IPS-18c (cell line): ENCODE data around the gene ADH4.
"Not testable (repeated sequence)": the region's sequence is repeated elsewhere in the genome, so short reads cannot be mapped to it uniquely, and the experiment has no call there.

Experiments
- H3K4me3 ChIP-seq: 2 replicates; pipeline ENCODE4 v1.7.0; 2013; ENCODE audit warnings: low read depth, mild to moderate bottlenecking, low read length, moderate library complexity; ENCODE audit not compliant: insufficient read depth
- H3K9me3 ChIP-seq: one replicate; pipeline ENCODE4 v1.6.1; 2013; ENCODE audit warnings: mild to moderate bottlenecking, low read length, moderate library complexity; ENCODE audit not compliant: control insufficient read depth, insufficient read depth

The ADH4 gene

GRCh38 chr4:99144070-99144469 lies at the start of gene ADH4:
TSS of gene ADH4 (minus strand) at chr4:99144297. CDS start at chr4:99144222, 75 bp downstream.
- Histone ChIP-seq H3K4me3 (no peak within 1 kb of the TSS), H3K9me3 (no peaks in the 10 kb centered on the region)

DNA sequence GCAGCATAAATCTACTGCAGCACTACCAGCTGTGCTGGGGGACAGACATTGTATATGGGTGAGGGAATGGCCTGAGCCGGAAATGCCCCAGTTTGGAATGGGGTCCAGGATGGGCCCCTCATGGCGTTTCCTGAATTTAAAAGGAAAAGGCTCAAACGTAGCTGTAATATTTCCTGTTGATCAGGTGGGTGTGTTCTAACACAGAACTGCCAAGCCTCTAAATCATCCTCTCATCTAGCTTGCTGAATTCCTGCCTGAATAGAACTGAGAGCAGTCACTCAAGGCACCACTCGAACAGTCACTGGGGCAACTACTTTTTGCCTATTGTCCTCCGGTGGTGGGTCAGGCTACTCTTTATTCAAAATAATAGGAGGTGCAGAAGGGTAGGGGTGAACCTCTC lies 46.2 kb upstream of the ADH4 start:
- no peaks in the 10 kb centered on the region for H3K9me3 ChIP-seq

GRCh38 chr4:99189900-99190299 lies 45.8 kb upstream of the ADH4 start:
- not testable (repeated sequence) for H3K4me3 ChIP-seq, H3K9me3 ChIP-seq

More for the DNA sequence above, 46.2 kb upstream of the ADH4 start:
- H3K4me3 ChIP-seq: no peak overlapping the region

DNA sequence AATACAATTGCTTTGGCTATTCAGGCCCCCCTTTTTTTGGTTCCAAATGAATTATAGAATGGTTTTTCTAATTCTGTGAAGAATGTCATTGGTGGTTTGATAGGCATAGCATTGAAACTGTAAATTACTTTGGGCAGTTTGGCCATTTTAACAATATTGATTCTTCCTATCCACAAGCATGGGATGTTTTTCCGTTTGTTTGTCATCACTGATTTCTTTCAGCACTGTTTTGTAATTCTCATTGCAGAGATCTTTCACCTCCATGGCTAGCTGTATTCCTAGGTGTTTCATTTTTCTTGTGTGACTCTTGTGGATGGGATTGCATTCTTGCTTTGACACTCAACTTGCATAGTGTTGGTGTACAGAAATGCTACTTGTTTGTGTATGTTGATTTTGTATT lies 41.9 kb upstream of the ADH4 start:
- no peaks in the 10 kb centered on the region for H3K9me3 ChIP-seq

GRCh38 chr4:99185581-99185980 lies 41.5 kb upstream of the ADH4 start:
- H3K9me3 ChIP-seq: no peaks in the 10 kb centered on the region
- no peak overlapping the region for H3K4me3 ChIP-seq

More for the DNA sequence above, 41.9 kb upstream of the ADH4 start:
- H3K4me3 ChIP-seq: no peak overlapping the region

GRCh38 chr4:99180382-99181070 lies 36.4 kb upstream of the ADH4 start:
- Histone ChIP-seq H3K4me3 (no peak overlapping the region), H3K9me3 (no peaks in the 10 kb centered on the region)

- Histone ChIP-seq H3K4me3 (no peak overlapping the region), H3K9me3 (no peaks in the 10 kb centered on the region)
Observed at GRCh38 chr4:99179626-99180025, 35.5 kb upstream of the ADH4 start.

- no peak overlapping the region for H3K4me3 ChIP-seq
- no peaks in the 10 kb centered on the region for H3K9me3 ChIP-seq
Observed at GRCh38 chr4:99179178-99179577, 35.1 kb upstream of the ADH4 start.

DNA sequence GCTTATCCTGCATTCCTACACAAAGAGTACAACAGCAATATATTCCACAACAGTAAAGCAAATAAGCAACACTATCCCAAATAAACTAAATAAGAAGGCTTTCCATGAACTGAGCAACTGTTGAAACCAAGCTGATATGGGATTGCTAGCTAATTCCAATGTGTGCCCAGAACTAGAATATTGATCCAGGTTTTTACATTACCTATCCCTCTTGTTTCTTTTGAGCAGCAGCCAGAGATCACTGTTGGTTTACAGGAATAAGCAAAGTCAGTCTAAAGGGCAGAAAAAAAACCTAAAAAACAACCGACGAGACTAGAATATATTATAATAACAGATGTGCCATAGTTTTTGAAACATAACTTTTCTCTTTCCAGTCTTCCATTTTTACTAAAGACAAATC lies 22.4 kb upstream of the ADH4 start:
- H3K4me3 ChIP-seq: no peak overlapping the region
- no peaks in the 10 kb centered on the region for H3K9me3 ChIP-seq

DNA sequence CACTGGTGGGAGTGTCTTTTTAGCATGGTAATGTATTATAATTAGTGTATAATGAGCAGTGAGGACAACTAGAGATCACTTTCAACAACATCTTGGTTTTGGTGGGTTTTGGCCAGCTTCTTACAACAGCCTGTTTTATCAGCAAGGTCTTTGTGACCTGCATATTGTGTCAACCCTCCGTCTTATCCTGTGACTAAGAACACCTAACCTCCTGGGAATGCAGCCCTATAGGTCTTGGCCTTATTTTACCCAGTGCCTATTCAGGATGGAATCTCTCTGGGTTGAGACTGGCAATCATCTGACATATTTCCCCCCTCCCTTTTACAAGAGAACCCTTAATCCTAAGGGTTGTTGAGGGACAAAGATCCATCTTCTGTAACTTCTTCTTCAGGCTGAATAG lies 21.9 kb upstream of the ADH4 start:
- no peaks in the 10 kb centered on the region for H3K9me3 ChIP-seq
- no peak overlapping the region for H3K4me3 ChIP-seq

GRCh38 chr4:99161373-99162099 lies 17.4 kb upstream of the ADH4 start:
- H3K4me3 ChIP-seq: no peak overlapping the region

DNA sequence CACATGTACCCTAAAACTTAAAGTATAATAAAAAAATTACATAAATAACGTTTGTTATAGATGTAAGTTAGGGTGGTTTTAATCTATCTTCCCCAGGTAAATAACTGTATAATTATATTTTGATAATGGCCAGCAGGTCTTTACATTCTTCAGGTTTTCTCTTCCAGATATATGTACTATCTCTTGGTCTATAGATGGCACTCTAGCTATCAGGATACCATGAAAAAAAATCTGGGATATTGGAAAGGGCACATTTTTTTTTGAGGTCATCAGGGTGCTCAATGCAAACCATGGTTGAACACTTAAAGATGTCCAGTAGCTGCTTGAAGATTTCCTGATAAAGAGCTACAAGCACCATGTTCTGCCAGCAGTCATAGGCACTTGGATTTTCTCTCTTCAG lies 15.6 kb upstream of the ADH4 start:
- no peak overlapping the region for H3K4me3 ChIP-seq
- H3K9me3 ChIP-seq: no peaks in the 10 kb centered on the region

More at GRCh38 chr4:99161373-99162099, 17.4 kb upstream of the ADH4 start:
- H3K9me3 ChIP-seq: no peaks in the 10 kb centered on the region

GRCh38 chr4:99157478-99157935 lies 13.4 kb upstream of the ADH4 start:
- H3K9me3 ChIP-seq: no peaks in the 10 kb centered on the region
- H3K4me3 ChIP-seq: no peak overlapping the region

DNA sequence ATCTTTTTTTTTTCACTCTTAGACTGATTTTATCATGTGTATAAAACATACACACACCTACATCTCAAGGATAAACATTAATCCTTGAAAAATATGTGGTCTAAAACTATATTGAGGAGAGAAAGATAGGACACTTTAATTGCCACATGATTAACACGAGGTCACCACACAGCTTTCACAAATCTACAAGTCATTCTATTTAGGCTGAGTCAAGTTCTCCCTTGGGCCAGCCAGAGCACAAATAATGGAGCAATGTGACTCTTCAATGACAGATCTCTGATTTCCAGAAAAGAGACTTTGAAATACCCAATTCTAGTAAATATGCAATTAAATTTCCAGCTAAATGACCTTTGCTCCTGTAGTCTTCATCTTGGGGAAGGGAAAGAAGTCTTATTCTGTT lies 12.9 kb upstream of the ADH4 start:
- Histone ChIP-seq H3K4me3 (no peak overlapping the region), H3K9me3 (no peaks in the 10 kb centered on the region)

- H3K9me3 ChIP-seq: peaks cover 2% of the 10 kb centered on the region
- no peak overlapping the region for H3K4me3 ChIP-seq
Observed at GRCh38 chr4:99154658-99155342, 10.7 kb upstream of the ADH4 start.

- Histone ChIP-seq H3K4me3 (no peak overlapping the region), H3K9me3 (peaks cover 6% of the 10 kb centered on the region)
Observed at GRCh38 chr4:99151995-99152394, 7.9 kb upstream of the ADH4 start.

GRCh38 chr4:99151452-99151851 lies 7.4 kb upstream of the ADH4 start:
- Histone ChIP-seq H3K9me3 (peaks cover 6% of the 10 kb centered on the region), H3K4me3 (no peak overlapping the region)
